GM19193 (cell line): ENCODE measurements around the gene LCE2D.

Source experiments
- POLR2A ChIP-seq: IDR thresholded peaks from 4 replicates; pipeline ENCODE4 v1.6.1; 2011; ENCODE audit not compliant: insufficient read depth, insufficient read length; ENCODE audit errors: extremely low read depth

The LCE2D gene

GRCh38 chr1:152663098-152663497 is at the start of gene LCE2D:
TSS of gene LCE2D (plus strand) at chr1:152663380. CDS start at chr1:152664106, 726 bp downstream.
- TF ChIP-seq POLR2A, result no peak

DNA sequence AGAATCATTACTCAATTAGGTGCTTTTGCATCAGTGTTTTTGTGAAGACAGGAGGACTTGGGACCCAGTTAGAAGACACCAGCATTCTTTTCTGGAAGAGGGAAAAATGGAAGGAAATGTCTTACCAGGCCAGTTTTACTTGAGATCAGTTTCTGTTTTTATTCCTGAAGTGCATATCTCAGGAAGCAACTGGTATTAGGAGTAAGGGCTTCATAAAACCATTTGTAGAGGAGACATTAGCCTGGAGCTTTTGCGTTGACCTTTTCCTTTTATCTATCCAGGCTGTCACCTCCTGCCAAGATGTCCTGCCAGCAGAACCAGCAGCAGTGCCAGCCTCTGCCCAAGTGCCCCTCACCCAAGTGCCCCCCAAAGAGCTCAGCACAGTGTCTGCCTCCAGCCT is 49.7 kb upstream of the LCE2D start, which contains the start of gene LCE3B:
Gene LCE3B (plus strand): TSS at position 301 of the 400 bp plus-strand sequence. CDS start 0 bp downstream, at position 301.
- TF ChIP-seq POLR2A, result no peak

- no peak for TF ChIP-seq POLR2A
These were observed 41.2 kb upstream of the LCE2D start for GRCh38 chr1:152621993-152622392.

GRCh38 chr1:152622803-152623202 is 40.4 kb upstream of the LCE2D start, which contains the start of gene LCE3A:
TSS of gene LCE3A (minus strand) at chr1:152623103. CDS start at chr1:152623103, 0 bp downstream.
- no peak for TF ChIP-seq POLR2A

DNA sequence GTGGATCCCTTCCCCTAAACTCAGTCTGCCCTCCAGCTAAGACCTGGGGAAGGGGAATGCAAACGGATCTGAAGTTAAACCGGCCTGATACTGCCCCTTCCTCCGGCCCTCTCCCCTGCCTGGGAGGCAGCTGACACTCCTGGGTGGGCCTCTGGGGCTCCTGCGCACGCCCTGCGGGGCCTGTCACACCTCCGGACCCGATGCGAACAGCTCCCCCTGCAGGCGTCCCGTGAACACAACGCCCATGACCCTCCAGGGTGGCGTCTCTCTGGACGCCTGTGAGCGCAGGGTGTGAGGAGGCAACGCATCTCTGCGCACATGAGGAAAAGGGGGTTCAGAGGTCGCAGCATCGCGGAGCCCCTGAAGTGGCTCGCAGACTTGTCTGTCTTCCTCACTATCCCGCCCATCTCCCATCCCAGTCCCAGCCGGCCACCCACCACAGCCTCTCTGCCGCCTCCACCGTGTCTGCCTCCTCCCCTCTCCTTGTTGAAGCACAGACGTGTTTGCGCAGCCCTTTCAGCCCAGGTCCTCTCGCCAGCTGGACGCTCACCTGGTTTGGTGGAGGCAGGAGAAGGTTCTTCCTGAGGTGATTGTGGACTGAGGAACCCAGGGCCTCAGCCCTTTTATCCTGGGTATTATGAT is 39.9 kb upstream of the LCE2D start:
- no peak for TF ChIP-seq POLR2A

DNA sequence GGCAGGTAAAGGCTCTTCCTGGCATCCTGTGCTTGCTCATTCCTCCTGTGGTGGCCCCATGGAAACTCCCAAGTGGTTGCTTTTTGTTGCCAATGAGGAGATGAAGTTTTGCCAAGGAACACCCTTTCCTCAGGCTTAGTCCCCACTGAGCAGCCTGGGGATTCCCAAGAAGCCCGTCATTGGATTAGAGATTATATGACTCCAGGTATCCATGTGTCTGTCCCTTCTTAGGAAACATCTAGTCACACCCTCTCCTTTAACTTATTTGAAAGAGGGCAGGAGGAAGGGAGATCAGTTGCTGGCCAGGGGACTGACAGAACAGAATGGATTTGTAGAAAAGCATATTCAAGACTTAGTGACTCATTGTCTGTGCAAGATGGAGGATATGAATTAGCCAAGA is 36.4 kb upstream of the LCE2D start:
- no peak for TF ChIP-seq POLR2A

DNA sequence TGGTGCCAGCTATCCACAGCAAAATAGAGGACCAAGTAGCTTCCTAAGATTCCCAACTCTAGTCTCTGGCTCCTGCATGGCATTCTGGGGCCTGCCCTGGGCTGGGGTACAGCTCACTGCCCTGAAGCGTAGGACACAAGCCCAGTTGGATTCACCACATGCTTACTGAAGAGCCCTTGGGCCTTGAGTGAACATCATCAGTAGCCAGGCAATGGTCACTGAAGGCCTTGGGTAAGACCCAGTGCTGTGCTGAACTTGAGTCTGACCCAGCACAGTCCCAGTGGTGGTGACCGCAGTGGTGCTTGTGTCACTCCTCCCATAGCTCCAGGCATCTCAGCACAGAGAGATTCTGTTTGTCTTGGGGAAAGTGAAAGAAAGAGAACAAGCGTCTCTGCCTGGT is 32.6 kb upstream of the LCE2D start:
- TF ChIP-seq POLR2A, result no peak

GRCh38 chr1:152640351-152640750 is 22.8 kb upstream of the LCE2D start:
- no peak for TF ChIP-seq POLR2A

GRCh38 chr1:152643945-152644344 is 19.2 kb upstream of the LCE2D start:
- no peak for TF ChIP-seq POLR2A

- TF ChIP-seq POLR2A, result no peak
These were observed 18.0 kb upstream of the LCE2D start for GRCh38 chr1:152645146-152645545.

- TF ChIP-seq POLR2A, result no peak
These were observed 16.5 kb upstream of the LCE2D start for GRCh38 chr1:152646656-152647055.

DNA sequence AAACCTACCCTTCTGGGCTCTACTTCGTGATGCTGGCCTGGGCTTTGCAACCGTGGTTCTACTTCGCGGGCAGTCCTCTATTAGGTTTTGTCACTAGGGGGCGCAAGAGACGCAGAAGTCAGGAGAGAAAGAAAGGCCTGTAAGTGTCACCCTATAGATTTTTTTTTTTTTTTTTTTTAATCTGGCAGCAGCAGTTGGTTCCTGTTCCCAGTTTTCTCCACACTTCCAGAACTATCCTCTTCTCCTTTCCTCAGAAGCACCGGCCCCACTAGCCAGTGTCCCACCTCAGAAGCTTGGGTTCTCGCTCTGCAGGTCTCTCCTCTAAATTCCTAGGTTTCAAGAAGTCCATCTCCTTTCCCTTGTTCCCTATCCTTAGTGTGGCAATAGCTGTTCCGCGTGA is 9.1 kb upstream of the LCE2D start:
- no peak for TF ChIP-seq POLR2A

DNA sequence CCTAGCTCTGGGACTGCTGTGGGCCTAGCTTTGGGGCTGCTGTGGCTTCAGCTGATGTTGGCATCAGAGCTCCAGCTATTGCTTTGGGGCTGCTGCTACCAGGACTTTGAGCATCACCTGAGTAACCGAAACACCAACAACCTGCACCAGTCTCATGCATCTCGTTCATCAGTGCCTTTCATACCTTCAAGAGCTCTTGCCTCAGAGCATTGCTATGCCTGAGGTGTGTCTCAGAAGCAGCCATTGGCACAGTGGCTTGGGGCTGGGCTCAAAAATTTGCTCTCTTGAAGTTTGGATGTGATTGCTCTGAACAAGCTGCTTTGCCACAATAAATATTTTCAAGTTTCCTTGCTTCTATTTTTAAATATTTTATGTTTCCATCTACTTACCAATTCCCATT is 6.7 kb upstream of the LCE2D start:
- TF ChIP-seq POLR2A, result no peak

DNA sequence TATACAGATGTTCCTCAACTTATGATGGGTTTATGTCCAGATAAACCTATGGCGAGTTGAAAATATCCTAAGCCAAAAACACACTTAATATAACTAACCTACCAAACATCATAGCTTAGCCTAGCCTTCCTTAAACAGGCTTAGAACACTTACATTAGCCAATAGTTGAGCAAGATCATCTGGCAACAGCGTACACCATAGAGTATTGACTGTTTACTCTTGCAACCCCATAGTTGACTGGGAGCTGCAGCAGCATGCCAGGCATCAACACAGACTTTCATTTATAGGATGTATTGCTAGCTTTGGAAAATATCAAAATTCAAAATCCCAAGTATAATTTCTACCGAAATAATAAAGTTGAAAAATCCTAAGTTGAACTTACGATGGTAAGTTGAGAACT is 5.5 kb upstream of the LCE2D start:
- TF ChIP-seq POLR2A, result no peak

DNA sequence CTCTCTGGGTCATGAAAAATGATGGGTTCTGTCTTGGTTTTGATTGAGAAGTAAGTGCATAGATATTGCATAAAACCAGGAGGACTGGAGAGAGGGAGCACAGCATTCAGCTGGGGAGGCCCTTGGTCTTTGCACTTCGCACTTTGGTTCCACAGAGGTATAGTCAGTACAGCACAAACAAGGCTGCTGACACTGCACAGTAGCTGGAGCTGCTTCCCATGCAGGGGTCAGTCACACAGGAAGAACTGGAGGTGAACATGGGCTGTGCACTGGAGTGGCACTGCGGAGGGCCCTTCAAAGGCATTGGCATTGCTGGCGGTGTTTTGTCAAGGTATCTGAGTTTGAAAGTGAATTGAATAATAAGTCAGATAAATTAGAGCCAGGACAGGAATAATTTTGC is 4.5 kb upstream of the LCE2D start:
- TF ChIP-seq POLR2A, result no peak

DNA sequence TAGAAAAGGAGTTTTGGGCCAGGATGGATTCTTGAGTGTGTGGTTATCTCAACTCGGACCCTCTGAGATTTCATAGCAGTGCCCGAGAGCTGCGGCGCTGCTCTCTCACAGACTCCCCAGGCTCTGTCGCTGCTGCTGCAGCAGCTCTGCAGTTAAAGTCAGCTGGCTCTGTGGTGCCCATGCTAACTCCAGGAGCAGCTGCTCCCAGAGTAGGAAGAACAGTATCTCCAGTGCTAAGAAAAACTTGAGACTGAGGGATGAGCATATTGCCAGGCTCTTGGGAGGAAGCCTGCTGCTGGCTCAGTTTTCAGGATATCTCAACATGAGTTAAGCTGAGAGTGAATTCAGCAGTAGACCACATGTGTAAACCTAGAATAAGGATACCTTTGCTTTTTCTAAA is 4.5 kb downstream of the LCE2D start:
- TF ChIP-seq POLR2A, result no peak

GRCh38 chr1:152673016-152673415 is 9.8 kb downstream of the LCE2D start:
- no peak for TF ChIP-seq POLR2A
